KMS-11 (cell line): ENCODE data around the gene ZFAND2B.

ENCODE experiments used
- H2AFZ ChIP-seq: fragments of 200-600 bp; sonication (generic); 2 replicates; pipeline ENCODE4 v1.6.1; 2016; ENCODE audit warnings: antibody characterized with exemption, mixed run types, low read depth
- H3K27ac ChIP-seq: fragments of 200-600 bp; sonication (generic); 2 replicates; pipeline ENCODE4 v1.6.1; 2016; ENCODE audit warnings: mild to moderate bottlenecking, mixed run types
- H3K27me3 ChIP-seq: fragments of 200-600 bp; sonication (generic); 2 replicates; pipeline ENCODE4 v1.6.1; 2017; ENCODE audit warnings: mild to moderate bottlenecking, low read depth, mixed run types, moderate library complexity; ENCODE audit not compliant: insufficient read depth
- H3K36me3 ChIP-seq: fragments of 200-600 bp; sonication (generic); 2 replicates; pipeline ENCODE4 v1.6.1; 2017; ENCODE audit warnings: mild to moderate bottlenecking, mixed run types; ENCODE audit not compliant: insufficient read depth
- H3K4me1 ChIP-seq: fragments of 200-600 bp; sonication (generic); 2 replicates; pipeline ENCODE4 v1.6.1; 2016; ENCODE audit warnings: mild to moderate bottlenecking, low read depth, mixed run types; ENCODE audit not compliant: poor library complexity, severe bottlenecking
- H3K4me2 ChIP-seq: fragments of 200-600 bp; sonication (generic); 2 replicates; pipeline ENCODE4 v1.7.0; 2016; ENCODE audit warnings: mild to moderate bottlenecking, mixed run types
- H3K4me3 ChIP-seq: fragments of 200-600 bp; sonication (generic); IDR thresholded peaks from 2 replicates; pipeline ENCODE4 v1.6.1; 2017; ENCODE audit warnings: low read depth, low read length, mixed read lengths; ENCODE audit not compliant: insufficient read depth
- H3K79me2 ChIP-seq: fragments of 200-600 bp; sonication (generic); 2 replicates; pipeline ENCODE4 v1.6.1; 2016; ENCODE audit warnings: low read depth, mixed run types; ENCODE audit not compliant: insufficient read depth
- H3K9ac ChIP-seq: fragments of 200-600 bp; sonication (generic); 2 replicates; pipeline ENCODE4 v1.6.1; 2016; ENCODE audit warnings: mild to moderate bottlenecking, mixed run types
- H4K20me1 ChIP-seq: fragments of 200-600 bp; sonication (generic); 2 replicates; pipeline ENCODE4 v1.6.1; 2016; ENCODE audit warnings: mild to moderate bottlenecking, mixed run types; ENCODE audit not compliant: insufficient read depth
- TF ChIP-seq, protein P1 (sequence below): fragments of 200-600 bp; sonication (generic); conservative IDR thresholded peaks from 2 replicates; pipeline ENCODE4 v1.6.1; 2017; ENCODE audit warnings: low read depth, mild to moderate bottlenecking, antibody characterized with exemption, low read length, moderate library complexity, mixed read lengths

The ZFAND2B gene, protein sequence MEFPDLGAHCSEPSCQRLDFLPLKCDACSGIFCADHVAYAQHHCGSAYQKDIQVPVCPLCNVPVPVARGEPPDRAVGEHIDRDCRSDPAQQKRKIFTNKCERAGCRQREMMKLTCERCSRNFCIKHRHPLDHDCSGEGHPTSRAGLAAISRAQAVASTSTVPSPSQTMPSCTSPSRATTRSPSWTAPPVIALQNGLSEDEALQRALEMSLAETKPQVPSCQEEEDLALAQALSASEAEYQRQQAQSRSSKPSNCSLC

DNA sequence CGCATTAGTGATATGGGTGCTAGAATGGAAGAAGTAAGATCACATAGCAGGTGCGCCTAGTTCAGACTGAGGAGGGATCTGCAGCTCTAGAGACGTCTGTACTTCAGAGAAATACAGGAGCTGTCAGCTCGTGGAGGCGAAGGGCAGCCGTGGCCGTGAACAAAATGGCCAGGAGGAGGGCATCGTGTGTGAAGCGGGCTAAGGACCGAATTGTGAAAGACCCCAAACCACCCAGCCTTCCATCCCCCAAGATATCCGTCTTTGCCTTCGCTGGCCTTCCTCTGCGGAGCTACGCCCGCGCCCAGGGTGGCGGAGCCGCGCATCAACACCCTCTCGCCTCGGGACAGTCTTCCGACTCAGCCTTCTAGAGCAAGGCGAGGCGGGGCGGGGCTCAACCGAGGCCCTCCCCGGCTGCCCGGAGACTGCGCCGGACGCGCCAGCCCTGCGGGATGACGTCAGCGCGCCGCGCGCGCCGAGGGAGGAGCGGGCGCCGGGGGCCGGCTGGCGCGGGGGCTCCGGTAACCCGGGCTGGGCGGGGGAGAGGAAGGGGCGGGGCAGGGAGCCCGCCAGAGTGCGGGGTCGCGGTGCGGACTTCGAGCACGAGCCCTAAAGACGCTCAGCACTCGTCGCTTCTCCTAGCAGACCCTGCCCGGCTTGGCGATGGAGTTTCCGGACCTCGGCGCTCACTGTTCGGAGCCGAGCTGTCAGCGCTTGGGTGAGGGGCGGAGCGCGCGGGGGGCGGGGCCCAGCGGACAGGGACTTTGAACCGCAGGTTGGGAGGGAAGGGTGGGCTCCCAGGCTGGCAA, at the start of gene ZFAND2B:
TSS of gene ZFAND2B (plus strand) at position 455 of the 806 bp plus-strand sequence. CDS start at position 661, 206 bp downstream.
- no peaks in the 10 kb centered on the region for H4K20me1 ChIP-seq
- peaks cover 18% of the 10 kb centered on the region for H3K4me1 ChIP-seq
- H3K36me3 ChIP-seq, result no peaks in the 10 kb centered on the region
- TF ChIP-seq, protein P1, sequence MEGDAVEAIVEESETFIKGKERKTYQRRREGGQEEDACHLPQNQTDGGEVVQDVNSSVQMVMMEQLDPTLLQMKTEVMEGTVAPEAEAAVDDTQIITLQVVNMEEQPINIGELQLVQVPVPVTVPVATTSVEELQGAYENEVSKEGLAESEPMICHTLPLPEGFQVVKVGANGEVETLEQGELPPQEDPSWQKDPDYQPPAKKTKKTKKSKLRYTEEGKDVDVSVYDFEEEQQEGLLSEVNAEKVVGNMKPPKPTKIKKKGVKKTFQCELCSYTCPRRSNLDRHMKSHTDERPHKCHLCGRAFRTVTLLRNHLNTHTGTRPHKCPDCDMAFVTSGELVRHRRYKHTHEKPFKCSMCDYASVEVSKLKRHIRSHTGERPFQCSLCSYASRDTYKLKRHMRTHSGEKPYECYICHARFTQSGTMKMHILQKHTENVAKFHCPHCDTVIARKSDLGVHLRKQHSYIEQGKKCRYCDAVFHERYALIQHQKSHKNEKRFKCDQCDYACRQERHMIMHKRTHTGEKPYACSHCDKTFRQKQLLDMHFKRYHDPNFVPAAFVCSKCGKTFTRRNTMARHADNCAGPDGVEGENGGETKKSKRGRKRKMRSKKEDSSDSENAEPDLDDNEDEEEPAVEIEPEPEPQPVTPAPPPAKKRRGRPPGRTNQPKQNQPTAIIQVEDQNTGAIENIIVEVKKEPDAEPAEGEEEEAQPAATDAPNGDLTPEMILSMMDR, result no peak
- H3K4me2 ChIP-seq, result peak within 1 kb of the TSS; percentile 74
- no peaks in the 10 kb centered on the region for H3K27me3 ChIP-seq
- peak within 1 kb of the TSS; percentile 69 for H3K27ac ChIP-seq
- H3K9ac ChIP-seq, result peak within 1 kb of the TSS; percentile 74
- H2AFZ ChIP-seq, result peak within 1 kb of the TSS; percentile 77
- H3K4me3 ChIP-seq, result peak within 1 kb of the TSS; percentile 80
- no peaks in the 10 kb centered on the region for H3K79me2 ChIP-seq

DNA sequence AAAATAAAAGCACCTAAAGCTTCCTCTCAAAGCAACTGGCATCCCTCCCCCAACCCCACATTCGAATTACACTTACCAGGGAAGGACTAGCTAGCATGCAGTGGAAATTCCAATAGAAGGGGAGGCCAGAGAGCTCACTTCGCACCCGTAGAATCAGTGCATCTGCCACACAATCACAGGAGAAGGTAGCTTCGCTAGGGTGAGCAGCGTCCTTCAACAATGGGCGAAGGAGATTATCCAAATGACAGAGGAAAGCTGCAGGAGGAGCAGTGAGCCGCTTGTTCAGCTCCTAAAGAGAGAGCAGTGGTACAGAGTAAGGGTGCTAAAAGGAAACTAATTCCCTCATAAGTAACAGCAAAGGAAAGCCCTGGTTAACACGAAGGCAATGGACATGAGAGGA, 49.2 kb upstream of the ZFAND2B start:
- no peak overlapping the region for H3K4me2 ChIP-seq
- H2AFZ ChIP-seq, result no peak overlapping the region
- H3K36me3 ChIP-seq, result no peaks in the 10 kb centered on the region
- no peak overlapping the region for H3K9ac ChIP-seq
- TF ChIP-seq, protein P1, result no peak
- no peaks in the 10 kb centered on the region for H4K20me1 ChIP-seq
- no peak overlapping the region for H3K4me3 ChIP-seq
- no peaks in the 10 kb centered on the region for H3K27me3 ChIP-seq
- no peak overlapping the region for H3K27ac ChIP-seq
- no peaks in the 10 kb centered on the region for H3K79me2 ChIP-seq
- H3K4me1 ChIP-seq, result peaks cover 11% of the 10 kb centered on the region

DNA sequence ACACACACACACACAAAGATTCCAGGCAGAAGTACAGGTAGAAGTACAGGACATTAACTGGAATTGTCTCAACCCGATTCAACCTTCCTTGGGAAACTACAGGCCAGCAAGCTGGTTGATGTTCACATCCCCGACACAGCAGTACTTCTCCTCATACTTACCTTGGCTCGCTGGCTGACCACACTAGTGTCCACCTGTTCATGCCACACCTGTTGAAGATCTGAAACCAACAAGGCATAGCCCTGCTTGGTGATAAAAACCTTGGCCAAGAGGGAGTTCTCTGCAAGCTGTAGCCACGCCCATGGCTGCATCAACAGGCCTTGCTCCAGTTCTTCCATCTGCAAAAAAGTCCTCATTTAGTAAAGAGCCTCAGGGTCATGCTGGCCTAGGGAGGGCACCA, 48.6 kb upstream of the ZFAND2B start:
- no peak overlapping the region for H2AFZ ChIP-seq
- H3K27me3 ChIP-seq, result no peaks in the 10 kb centered on the region
- H3K9ac ChIP-seq, result no peak overlapping the region
- no peak overlapping the region for H3K27ac ChIP-seq
- no peaks in the 10 kb centered on the region for H3K79me2 ChIP-seq
- H3K36me3 ChIP-seq, result no peaks in the 10 kb centered on the region
- TF ChIP-seq, protein P1, result no peak
- no peaks in the 10 kb centered on the region for H4K20me1 ChIP-seq
- no peak overlapping the region for H3K4me3 ChIP-seq
- peaks cover 11% of the 10 kb centered on the region for H3K4me1 ChIP-seq
- H3K4me2 ChIP-seq, result no peak overlapping the region

DNA sequence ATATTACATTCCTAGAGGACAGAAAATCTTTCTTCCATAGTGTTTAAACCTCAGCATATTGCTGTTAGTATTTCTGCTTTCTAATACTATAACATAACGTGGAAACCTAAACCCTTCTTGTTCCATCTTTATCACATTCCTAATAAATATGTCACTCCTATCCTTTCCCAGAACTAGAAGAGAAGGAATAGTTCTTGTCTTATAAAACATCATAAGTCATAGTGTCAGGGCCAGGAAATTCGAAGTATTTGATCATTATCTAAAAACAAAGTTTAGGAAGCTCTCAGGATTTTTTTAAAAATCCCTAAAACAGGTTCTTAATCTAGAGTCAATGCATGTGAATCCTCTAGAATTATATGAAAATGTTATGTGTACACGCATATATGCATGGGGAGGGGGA, 48.0 kb upstream of the ZFAND2B start:
- Histone ChIP-seq H3K4me3 (no peak overlapping the region), H3K9ac (no peak overlapping the region), H3K4me2 (no peak overlapping the region), H2AFZ (no peak overlapping the region), H3K4me1 (peaks cover 11% of the 10 kb centered on the region), H4K20me1 (no peaks in the 10 kb centered on the region), H3K27me3 (no peaks in the 10 kb centered on the region; the same call in 1 of the 2 replicates), H3K27ac (no peak overlapping the region), H3K79me2 (no peaks in the 10 kb centered on the region), H3K36me3 (no peaks in the 10 kb centered on the region)
- TF ChIP-seq, protein P1, result no peak
